Loucy (cell line): Measurements from ENCODE around the gene GCLM.

ENCODE experiments used
- CTCF ChIP-seq: fragments of 200-600 bp; sonication (generic); conservative IDR thresholded peaks from 2 replicates; pipeline ENCODE4 v1.5.1; 2014; ENCODE audit warnings: mild to moderate bottlenecking, antibody characterized with exemption, low read length
- EZH2phosphoT487 ChIP-seq: fragments of 200-600 bp; IDR thresholded peaks from 2 replicates; pipeline ENCODE4 v1.6.1; 2018; ENCODE audit warnings: antibody characterized with exemption, mild to moderate bottlenecking, moderate library complexity, borderline replicate concordance

DNA sequence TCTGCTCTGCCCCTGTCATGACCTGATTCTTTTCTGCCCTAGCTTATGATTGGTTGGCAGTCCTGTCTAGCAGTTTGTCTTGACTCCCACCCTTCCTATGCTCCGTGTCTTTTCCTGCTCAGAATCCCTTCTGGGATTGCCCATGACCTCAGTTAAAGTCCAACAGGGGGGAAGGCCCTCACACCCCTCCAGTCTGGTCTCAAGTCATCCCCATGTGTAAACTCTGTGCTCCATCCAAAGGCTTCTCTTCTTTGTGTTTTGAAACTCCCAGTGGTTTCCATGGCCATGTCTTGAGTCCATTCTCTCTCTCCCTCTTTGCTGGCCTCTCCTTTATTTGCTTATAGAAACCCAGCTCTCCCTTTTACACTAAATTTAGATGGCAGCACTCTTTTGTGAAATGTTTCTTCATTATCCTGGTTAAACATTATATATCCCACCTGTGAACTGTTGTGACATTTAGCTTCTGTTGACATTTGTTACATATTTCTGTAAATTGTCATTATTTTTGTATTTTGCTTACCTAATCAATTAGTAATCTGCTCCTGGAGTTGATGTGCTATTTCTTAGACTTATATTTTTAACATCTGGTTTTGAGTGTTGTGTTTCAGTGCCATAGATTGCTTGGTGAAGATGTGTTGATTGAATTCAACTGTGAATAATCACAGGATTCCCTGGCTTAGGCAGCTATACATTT lies 48.9 kb upstream of the GCLM start:
- TF ChIP-seq CTCF (no peak), EZH2phosphoT487 (no peak)
